HG03558 (cell line): ENCODE measurements around the gene RBM23.

ENCODE experiments used
- ATAC-seq: cut with Tn5 transposase; IDR thresholded peaks from one replicate; pipeline ENCODE4 v1.9.1; 2021; ENCODE audit warnings: moderate number of reproducible peaks; ENCODE audit not compliant: unreplicated experiment; ENCODE audit errors: extremely low read depth

The RBM23 gene

DNA sequence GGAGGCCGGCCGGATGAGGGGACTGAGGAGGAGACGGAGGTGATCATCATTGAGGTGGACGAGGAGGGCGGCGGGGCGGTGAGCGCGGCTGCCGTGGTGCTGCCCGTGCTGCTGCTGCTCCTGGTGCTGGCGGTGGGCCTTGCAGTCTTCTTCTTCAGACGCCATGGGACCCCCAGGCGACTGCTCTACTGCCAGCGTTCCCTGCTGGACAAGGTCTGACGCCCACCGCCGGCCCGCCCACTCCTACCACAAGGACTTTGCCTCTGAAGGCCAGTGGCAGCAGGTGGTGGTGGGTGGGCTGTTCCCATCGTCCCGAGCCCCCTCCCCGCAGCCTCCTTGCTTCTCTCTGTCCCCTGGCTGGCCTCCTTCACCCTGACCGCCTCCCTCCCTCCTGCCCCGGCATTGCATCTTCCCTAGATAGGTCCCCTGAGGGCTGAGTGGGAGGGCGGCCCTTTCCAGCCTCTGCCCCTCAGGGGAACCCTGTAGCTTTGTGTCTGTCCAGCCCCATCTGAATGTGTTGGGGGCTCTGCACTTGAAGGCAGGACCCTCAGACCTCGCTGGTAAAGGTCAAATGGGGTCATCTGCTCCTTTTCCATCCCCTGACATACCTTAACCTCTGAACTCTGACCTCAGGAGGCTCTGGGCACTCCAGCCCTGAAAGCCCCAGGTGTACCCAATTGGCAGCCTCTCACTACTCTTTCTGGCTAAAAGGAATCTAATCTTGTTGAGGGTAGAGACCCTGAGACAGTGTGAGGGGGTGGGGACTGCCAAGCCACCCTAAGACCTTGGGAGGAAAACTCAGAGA lies 72.9 kb downstream of the RBM23 start:
- ATAC-seq, result no peak

DNA sequence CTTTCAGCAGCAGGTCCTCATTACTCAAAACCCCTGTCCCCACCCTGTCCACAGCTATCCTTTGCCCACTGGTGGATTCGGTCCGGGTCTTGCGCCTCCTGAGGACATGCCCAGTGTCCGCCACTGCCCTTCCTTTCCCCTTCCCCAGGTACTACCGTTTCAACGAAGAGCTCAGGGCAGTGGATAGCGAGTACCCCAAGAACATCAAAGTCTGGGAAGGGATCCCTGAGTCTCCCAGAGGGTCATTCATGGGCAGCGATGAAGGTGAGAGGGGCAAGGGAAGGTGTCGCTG lies 73.9 kb downstream of the RBM23 start:
- ATAC-seq, result no peak

DNA sequence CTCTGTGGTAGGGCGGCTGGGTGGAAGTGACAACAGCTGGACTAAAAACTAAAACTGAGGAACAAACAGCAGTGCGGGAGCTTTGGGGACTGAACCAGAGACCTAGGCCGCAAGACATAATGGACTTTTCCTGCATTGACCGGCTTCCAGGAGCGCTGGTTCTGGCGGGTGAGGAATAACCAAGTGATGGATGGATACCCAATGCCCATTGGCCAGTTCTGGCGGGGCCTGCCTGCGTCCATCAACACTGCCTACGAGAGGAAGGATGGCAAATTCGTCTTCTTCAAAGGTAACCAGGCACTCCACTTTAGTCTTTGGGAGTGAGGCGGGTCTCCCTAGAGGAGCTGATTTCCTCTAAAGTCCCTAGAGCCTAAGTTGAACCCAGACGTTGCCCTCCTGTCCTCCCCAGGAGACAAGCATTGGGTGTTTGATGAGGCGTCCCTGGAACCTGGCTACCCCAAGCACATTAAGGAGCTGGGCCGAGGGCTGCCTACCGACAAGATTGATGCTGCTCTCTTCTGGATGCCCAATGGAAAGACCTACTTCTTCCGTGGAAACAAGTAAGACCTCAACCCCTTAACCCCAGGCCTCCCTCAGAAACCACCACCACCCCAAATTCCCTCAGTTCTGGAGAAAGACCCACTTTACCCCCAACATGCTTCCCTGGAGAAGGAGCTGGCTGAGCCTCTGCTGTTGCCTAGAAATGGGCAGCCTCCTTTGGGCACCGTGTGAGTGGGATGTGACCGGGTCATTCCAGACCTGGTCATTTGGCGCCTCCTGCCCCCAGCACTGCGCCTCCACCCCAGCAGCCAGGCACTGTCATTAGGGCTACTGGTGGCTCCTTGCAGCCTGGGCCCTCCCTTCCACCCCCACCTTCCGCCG lies 74.5 kb downstream of the RBM23 start:
- no peak for ATAC-seq
